NOMO-1 treated with DMSO at 0.1 percent for 48 hours (cell line): ENCODE results near the gene SLC16A3.
A peak's percentile ranks its signal among the peaks of the same experiment; 100 is the strongest.

Source experiments
- DNase-seq: peaks from one replicate; lab custom pipeline; 2025; ENCODE audit not compliant: unreplicated experiment; lab: John Stamatoyannopoulos, UW

Gene SLC16A3

DNA sequence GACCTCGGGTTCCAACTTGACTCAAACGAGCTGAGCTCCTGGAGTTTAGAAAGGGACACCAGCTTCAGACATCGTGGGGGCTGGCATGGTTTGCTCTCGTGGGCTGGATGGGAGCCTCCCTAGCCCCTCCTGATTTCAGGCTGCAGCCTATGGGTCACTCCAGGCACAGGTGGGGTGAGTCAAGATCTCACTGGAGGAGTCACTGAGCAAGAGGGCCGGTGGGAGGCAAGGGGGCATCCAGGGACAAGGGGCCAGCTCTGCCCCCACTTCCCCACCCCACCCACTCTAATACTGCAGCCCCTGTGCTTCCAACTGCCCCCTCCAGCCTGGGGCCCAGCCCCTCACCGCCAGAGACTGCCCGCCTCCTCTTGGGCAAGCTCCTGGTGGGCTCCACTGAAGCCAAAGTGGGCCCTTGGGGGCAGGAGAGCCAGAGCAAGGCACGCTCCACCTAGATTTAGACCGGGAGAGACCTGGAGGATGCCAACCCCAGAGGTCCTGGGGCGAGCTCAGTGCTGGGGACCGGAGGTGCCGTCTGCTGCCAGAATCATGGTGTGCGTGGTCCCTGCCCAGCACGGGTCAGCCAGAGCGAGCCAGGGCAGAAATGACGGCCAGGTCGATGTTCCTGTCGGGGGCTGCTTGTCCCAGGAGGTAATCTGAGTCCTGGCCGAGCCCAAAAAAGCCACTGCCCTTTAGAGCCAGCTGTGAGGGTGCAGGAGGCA is 6.4 kb downstream of the SLC16A3 start:
- no peak for DNase-seq

GRCh38 chr17:82235775-82236141 is 6.9 kb downstream of the SLC16A3 start:
- DNase-seq, result peak; percentile 34

- DNase-seq, result peak; percentile 44
Measured at GRCh38 chr17:82236142-82236971, 7.5 kb downstream of the SLC16A3 start.

- DNase-seq, result no peak
Measured at GRCh38 chr17:82237083-82237745, 8.4 kb downstream of the SLC16A3 start.

GRCh38 chr17:82237746-82238471 is 9.1 kb downstream of the SLC16A3 start:
- DNase-seq, result no peak

GRCh38 chr17:82238472-82239201 is 9.8 kb downstream of the SLC16A3 start:
- DNase-seq, result no peak

GRCh38 chr17:82239401-82239925 is 10.6 kb downstream of the SLC16A3 start:
- DNase-seq, result no peak

- DNase-seq, result no peak
Measured at GRCh38 chr17:82239926-82240505, 11.2 kb downstream of the SLC16A3 start.

DNA sequence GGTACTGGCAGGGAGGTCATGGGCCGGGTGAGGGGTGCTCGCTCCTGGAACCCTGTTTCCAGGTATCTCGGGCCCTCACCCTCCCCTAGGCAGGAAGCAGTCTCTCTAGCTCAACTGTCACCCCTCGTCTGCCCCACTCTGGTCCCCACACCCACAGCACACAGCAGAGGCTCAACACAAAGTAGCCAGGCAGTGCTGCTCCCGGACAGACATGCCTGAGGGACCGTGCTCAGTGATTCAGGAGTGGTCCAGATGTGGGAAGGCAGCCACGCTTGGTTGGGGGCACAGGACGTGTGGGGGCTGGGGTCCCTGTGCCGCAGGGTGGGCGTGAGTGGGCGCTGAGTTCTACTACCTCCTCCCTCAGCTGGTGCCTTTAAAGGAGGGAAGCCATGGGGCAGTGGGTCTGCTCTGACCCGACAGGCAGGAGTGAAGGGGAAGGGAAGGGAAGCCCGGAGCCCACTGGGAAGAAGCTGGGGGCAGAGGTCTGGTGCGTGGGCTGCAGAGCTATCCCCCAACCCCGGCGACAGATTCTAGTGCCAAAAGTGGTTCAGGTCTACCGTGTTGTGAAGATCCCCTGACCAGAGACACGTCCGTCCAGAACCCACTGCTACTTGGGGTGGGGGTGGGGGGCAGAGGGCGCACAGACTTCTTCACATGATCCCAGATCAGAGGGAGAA is 11.8 kb downstream of the SLC16A3 start:
- DNase-seq, result no peak

- peak; percentile 84 for DNase-seq
Measured at GRCh38 chr17:82241183-82241925, 12.5 kb downstream of the SLC16A3 start.

DNA sequence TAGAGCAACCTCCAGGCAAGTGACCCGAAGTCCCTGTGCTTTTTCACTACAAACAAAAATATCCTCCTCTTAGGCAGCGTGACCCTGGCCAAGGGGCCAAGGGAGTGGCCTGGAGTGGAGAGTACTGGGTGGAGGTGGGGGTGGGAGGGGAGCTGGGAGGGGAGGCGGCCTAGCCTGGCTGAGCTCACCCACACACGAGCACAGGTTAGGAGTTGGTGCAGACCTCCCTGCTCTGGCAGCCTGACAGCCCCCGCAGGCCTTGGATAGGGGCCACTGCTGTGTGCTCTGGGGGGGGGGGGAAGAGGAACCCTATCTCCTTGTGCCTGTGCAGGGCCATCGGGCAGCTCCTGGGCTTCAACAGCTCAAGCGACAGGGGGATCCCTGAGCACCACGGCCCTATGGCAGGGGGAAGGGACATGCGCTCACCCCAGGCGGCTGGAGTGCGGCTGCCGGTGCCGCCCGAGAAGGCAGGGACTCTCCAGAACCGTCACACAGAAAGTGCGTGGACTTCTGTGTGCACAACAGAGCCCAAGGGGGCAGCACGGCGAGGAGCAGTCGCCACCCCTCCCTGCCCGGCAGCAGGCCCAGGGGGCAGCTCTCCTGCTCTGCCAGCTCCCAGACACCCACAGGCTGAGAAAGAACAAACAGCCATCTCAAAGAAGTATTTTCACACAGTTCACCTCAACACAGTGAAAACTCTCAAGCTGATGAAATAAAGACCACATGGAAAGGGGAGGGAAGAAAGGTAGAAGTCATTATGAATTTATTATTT is 13.3 kb downstream of the SLC16A3 start:
- no peak for DNase-seq

DNA sequence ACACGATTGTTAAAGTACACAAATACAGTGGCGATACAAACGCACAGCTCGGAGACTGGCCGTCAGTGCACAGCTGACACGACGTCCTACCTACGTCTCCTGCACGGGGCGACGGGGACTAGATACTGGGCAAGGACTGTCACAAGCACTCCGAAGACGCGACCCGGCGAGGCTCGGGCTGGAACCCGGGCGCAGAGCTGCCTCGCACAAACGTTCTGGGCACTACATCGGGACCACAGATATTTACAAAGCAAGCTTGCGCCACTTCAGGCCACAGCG is 13.8 kb downstream of the SLC16A3 start:
- no peak for DNase-seq

- no peak for DNase-seq
Measured at GRCh38 chr17:82242977-82243647, 14.3 kb downstream of the SLC16A3 start.

DNA sequence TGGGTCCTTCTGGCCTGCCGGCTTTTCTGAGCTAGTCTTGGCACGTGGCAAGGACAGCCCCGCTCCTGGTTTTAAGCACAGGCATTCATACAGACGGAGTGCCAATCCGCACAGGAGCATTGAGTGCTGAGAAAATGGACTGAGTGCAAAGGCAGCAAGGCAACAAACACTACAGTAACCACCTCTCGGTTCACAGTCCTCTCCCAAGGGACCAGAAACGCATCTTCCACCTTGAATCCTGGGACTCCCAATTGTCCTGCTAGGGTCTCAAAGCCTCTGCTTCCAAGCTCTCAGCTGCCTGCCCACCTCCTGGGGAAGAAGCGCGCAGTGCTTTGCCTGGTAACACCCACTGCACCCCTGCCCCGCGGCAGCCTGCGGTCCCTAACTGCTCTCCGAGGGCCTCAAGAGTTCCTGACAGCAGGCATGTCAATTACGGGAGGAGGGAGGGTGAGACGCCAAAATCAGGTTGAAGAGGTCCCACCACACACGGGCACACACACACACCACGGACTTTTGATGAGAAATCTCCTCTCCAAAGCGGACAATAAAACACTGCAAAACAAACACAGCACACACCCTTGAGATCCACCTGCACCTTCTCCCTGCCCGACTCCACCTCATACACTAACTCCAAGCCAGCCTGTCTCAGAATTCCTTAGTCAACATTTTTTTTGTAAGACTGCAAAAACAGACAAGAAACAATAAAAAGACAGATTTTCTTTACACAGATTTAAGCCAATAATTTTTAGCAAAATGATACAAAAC is 15.0 kb downstream of the SLC16A3 start:
- DNase-seq, result no peak

DNA sequence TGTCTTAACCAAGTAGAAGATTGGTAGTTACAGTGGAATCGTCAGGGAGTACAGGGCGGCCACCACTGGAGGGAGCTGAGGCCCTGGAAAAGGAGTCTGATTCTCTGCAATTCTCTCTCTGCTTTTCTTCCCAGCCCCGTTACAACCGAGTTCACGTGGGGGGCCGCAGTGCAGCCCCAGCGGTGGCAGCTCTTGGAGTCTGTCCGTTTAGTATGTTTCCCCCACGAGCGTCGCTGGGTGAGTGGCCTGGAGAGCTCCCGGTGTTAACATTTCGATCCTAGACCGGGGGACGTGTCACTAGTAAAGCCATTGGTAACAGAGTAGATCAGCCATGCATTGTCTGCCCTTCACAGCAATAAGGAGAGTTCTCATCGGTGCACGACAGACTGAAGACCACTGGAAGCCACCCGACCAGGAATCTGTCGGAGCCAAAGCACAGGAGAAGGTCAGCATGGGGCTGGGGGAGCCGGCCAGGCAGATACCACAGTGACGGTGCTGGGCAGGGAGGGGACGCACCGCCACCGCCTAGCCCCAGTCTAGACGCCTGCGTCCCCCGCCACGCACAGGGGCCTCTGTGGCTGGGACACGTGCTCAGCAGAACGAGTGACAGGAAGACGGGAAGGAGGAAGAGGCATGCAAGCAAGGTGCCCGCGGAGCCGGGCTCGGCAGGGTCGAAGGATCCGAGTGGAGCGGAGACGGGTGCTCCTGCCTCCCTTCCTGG is 15.7 kb downstream of the SLC16A3 start:
- DNase-seq, result peak; percentile 21
